Activated CD8-positive, alpha-beta memory T cell treated with anti-CD3 and anti-CD28 coated beads for 36 hours (primary cell): Measurements from ENCODE around the gene ENAH. TPM values are rescaled to one million over a fixed set of nuclear protein-coding genes. Genes with fewer than 3 reads are reported as not detected.
"Not testable (repeated sequence)": the region's sequence is repeated elsewhere in the genome, so short reads cannot be mapped to it uniquely, and the experiment has no call there.

Experiments
- CTCF ChIA-PET: fragments of 350-600 bp; sonication (Branson Sonifier 250); formaldehyde crosslinking; loops from one replicate; lab custom pipeline; 2021; ENCODE audit warnings: antibody characterized with exemption; lab: Charles Lee
- POLR2A ChIA-PET: fragments of 350-600 bp; sonication (Branson Sonifier 250); formaldehyde crosslinking; loops from one replicate; lab custom pipeline; 2021; ENCODE audit warnings: antibody characterized with exemption; lab: Charles Lee
- total RNA-seq, 2 experiments: library from RNA; stranded (reverse); gene quantifications; one replicate each; pipeline ENCODE4 v1.2.3, GENCODE V29; 2021

Gene ENAH
- total RNA-seq, 2 experiments from 2014 or later: 0.53 to 1.1 TPM

DNA sequence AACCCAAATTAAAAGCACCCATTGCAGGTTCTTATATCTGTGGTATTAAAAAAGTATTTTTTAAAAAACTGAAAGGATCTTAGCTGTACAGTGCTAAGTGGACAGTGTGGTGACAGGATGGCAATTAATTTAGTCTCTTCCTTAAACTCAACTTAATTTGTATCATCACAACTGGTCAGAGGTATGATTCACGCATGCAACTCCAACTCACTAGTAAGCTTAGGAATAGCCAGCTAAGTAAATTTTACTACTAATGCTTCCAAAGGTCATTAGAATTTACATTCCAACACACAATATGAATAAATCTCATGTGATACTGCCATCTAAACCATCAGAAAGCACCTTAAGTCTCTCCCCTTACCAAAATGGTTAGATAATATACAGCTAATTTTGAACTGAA lies 35.4 kb downstream of the ENAH start:
- CTCF ChIA-PET: no interaction called here
- POLR2A ChIA-PET: no interaction called here

DNA sequence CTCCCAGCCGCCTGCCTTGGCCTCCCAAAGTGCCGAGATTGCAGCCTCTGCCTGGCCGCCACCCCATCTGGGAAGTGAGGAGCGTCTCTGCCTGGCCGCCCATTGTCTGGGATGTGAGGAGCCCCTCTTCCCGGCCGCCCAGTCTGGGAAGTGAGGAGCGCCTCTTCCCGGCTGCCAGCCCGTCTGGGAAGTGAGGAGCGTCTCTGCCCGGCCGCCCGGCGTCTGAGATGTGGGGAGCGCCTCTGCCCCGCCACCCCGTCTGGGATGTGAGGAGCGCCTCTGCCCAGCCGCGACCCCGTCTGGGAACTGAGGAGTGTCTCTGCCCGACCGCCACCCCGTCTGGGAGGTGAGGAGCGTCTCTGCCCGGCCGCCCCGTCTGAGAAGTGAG lies 37.5 kb downstream of the ENAH start:
- CTCF ChIA-PET, POLR2A ChIA-PET: not testable (repeated sequence)

DNA sequence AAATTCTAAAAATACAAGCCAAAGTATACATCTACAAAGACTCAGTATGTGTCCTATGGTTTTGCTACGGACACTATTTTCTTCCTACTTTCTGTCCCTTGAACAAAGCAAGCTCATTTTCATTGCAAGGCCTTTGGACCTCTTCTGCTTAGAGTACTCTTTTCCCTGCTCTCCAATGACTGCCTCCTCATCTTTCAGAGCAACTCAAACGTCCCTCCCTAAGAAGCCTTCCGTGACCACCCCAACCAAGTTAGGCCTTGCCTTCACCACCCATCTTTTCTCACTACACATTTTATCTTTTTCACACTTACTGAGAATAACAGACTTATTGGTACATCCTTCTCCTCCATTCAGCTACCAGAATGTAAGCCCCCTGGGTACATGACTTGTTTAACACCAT lies 39.9 kb downstream of the ENAH start:
- ChIA-PET CTCF (no interaction called here), POLR2A (no interaction called here)

DNA sequence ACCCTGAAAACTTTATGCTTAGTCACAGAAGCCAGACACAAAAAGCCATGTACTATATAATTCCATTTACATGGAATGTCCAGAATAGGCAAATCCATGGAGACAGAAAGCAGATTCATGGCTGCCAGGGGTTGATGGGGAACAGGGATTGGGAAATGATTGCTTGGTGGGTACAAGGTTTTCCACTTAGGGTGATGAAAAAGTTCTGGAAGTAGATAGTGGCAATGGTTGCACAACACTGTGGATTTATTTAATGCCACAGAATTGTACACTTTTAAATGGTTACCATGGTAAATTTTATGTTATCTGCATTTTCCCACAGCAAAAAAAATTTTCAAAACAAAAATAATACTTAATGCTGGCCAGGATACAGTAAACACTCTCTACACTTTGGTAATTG lies 40.6 kb downstream of the ENAH start:
- CTCF ChIA-PET: no interaction called here
- POLR2A ChIA-PET: no interaction called here

DNA sequence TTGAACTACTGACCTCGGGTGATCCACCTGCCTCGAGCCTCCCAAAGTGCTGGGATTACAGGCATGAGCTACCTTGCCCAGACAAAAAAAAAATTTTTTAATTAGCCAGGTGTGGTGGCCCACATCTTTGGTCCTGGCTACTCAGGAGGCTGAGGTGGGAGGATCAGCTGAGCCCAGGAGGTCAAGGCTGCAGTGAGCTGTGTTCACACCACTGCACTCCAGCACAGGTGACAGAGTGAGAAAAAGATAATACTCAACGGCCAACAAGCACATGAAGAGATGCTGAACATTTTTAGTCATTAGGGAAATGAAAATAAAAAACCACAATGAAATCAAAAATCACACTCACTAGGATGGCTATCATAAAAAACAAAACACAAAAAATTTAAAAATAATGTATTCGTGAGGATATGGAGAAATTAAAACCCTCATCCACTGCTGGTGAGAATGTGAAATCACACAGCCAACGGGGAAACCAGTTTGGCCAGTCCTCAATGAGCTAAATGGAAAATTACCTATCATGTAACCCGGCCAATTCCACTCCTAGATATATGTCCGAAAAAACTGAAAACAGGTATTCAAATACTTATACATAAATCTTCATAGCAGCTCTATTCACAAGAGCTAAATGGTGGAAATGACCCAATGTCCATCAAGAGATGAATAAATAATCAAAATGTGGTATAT lies 41.2 kb downstream of the ENAH start:
- CTCF ChIA-PET: no interaction called here
- POLR2A ChIA-PET: no interaction called here

DNA sequence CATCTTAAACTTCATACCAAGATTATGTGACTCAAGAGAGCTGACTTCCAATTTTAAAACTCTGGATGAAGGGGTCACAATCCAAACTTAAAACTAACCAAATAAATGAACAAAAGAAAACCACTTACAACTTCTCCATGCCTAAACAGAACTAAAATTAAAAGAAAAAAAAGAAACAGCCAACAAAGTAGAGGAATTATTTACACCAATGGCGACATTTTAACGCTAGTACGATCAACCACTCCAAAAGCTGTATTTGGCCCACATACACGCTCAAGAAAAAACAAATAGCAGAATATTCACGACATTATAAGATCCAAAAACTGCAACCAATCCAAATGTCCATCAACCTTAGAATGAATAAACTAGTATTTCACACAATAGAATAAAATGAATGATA lies 42.4 kb downstream of the ENAH start:
- ChIA-PET CTCF (interaction anchor here (0.7 kb wide), 1 partner anchor 1513 kb away, joined by 3 read pairs; no protein-coding TSS in a partner anchor), POLR2A (no interaction called here)

DNA sequence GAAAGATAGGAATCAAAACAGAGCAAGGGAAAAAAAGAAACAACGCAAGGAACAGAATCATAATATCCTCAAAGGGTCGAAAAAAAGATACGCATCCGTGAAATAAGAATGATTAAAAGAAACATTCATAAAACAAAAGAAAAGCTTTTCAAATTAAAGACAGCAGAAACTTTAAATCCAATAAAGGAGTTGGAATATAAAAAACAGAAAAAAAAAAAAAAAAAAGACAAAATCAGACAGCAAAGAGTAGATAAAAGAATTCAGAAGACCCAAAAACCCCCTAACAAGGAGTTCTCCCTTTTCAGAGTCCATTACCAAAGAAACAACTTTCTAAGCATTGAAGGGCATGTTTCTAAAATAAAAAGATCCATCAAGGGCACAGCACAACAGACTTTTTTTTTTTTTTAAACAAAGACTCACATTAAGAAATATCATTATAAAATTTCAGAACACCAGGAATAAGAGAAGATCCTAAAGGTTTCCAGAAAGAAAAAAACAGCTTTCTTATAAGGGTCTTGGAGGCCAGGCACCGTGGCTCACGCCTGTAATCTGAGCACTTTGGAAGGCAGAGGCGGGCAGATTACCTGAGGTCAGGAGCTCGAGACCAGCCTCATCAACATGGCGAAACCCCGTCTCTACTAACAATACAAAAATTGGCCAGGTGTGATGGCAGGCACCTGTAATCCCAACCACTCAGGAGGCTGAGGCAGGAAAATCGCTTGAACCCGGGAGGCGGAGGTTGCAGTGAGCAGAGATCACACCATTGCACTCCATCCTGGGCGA lies 44.7 kb downstream of the ENAH start:
- ChIA-PET CTCF (interaction anchor here (0.6 to 1.0 kb wide), 4 partner anchors 8 to 26 kb away, joined by 3 to 6 read pairs (median 5); no protein-coding TSS in a partner anchor), POLR2A (no interaction called here)

DNA sequence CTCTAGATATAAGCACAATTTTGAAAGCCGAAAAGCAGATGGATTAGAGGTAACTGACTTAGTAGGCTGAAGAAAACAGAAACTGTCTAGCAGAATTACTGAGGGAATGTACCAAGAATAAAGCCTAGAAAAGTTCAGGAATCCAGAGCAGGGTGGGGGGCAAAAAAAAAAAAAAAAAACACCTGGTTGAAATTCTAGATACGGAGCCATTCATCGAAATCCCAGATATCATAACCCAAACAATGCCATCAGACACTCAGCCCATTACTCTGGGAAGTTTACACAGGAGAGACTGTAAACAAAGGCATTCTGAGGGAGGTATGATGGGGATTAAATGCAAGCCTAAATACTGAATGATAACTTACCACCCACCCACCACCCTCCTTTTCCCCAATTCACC lies 45.6 kb downstream of the ENAH start:
- ChIA-PET POLR2A (no interaction called here), CTCF (interaction anchor here (0.6 to 1.0 kb wide), 2 partner anchors 17 to 133 kb away, joined by 3 to 5 read pairs; no protein-coding TSS in a partner anchor)

DNA sequence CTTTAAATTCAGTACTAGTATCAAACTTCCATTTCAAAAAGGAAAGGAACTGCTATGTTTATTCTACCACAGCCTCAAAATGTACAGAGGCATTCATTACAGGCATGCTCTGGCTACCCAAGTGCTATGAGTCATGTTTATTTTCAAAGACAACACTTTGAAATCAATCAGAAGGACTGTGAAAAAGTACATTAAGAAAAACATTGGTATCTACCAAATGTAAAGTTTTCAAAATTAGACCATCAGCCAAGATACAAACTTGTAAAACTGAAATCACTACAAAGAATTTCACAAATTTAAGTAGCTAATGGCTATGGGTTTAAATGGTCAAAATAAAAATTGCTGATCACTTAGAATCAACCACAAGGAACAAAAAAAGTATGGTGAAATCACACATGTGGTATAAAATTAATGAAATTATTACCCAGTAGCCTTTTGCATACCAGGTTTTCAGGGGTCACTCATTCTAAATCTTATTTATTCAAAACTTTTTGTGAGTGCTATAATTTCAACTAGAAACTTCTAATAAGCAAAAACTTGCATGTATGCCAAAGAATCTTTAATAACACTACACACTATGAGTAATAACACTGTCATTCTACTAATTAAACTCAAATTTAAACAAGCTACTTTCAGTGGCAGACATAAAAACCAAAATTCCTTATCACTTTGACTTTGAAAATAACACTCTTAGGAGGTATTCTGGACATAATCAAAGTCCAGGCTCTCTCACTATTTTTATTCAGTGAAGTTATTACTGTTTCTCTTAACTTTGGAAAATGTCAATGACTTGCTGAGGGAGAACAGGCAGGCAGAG lies 49.2 kb downstream of the ENAH start:
- ChIA-PET POLR2A (no interaction called here), CTCF (interaction anchor here (0.6 kb wide), 1 partner anchor 34 kb away, joined by 3 read pairs; no protein-coding TSS in a partner anchor)

DNA sequence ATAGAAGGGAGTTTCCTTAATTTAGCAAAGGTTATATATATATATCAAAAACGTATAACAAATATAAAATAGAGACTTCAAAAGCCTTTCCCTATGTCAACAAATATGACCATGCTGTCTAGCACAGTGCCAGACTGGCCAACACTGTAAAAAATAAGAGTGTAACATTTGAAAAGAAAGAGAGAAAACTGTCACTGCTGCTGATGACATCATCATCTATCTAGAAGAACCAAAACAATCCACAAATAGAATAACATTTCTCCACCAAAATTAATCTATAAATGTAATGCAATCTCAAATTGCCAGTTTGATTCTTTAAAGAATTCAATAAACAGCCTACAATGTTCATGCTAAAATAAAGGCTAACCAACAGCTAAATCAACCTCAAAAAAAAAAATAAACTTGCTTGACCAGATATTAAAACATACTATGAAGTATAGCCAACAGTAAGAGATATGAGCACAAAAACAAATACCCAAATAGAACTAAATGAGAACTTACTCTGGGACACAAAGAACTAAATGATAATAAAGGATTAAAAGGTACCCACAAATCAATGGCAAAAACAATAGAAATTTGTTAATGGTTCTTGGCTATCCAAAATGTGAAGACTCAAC lies 50.2 kb downstream of the ENAH start:
- ChIA-PET POLR2A (no interaction called here), CTCF (no interaction called here)

DNA sequence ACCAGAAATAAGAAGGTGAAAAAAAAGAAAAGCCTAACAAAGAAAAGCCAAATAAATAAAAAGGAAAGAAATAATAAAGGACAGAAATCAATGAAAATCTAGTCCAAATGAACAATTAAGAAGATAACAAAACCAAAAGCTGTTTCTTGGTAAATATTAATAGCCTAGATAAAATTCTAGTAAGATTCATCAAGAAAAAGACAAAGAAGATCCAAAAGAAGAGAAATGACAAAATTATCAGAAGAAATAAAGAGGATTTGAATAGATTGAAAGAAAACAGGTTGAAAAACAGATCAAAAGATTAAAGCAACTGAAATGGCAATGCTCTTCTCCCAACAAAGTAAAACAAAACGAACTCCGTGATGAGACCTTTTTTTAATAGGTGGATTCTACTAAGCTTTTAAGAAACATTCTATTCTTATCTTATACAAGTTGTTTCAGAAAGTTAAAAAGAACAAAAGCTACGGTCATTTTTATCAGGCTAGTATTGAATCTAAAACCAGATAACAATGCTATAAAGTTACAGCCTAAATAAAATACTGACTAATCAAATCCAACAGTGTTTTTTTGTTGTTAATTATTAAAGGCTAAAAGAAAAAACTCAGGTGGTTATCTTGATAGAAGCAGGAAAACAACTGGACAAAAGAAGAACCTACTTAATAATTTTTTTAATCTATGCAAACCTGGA lies 50.9 kb downstream of the ENAH start:
- ChIA-PET POLR2A (no interaction called here), CTCF (no interaction called here)

DNA sequence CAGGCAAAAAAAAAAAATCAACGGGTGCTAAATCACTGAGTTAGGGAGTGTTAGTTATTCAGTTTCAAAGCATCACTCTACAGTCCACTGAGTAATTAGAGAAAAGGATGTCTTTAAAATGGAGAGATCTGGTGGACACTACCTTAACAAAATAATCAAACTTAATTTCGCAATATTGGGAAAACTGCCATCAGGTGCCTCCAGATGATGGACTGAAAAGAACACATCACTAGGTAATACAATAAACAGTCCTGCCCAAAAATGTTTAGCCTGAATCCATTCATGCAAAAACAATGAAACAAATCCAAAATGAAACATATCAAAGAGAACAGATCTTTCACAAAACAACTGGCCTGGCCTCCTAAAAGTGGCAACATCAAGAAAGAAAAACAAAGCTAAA lies 54.1 kb downstream of the ENAH start:
- POLR2A ChIA-PET: no interaction called here
- CTCF ChIA-PET: no interaction called here

DNA sequence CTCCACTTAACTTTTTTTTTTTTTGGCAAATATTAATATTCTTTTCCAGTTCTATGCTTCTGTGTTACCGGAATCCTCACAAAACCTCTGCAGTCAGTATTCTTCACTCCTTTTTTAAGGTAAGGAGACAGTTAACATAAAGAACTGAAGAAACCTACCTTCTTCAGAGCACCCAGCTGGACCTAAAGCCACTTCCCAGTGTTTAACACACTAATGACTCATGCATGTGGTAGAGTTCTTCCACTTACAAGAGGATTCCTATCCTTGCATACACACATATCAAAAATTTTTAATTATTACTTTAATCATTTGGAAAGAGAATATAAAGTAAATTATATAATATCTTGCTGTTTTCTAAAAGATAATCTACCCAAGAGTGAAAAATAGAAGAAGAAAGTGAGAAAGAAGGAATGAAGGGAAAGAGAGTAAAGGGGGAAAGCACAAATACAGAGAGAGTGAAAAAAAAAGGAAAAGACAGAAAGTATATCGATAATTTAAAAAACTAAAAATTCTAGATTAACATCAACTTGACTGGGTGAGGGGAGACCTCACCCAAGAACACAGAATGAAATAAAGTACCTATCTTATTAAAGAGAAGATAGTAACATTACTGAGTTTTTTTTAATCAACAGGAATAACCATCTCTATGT lies 54.9 kb downstream of the ENAH start:
- ChIA-PET POLR2A (no interaction called here), CTCF (interaction anchor here (0.7 kb wide), 1 partner anchor 321 kb away, joined by 3 read pairs; no protein-coding TSS in a partner anchor)

DNA sequence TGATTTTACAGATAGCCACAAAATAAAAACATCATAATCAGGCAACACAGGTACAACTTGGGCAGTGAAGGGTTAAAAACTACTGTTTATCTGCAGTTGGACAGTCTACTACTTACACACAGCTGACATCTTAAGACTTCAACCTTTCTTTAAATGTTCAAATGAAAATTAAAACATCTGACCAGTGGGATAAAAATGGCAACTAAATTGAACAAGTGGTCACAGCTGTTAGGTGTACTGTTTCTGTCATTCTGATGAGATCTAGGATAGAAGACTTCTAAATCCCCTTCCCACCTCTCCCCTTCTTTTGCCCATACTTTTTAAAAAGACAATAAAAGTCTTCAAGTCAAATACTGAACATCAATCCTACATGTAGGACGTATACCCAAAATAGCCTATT lies 56.2 kb downstream of the ENAH start:
- POLR2A ChIA-PET: interaction anchor here (0.7 kb wide), 1 partner anchor 328 kb away, joined by 8 read pairs; no protein-coding TSS in a partner anchor
- CTCF ChIA-PET: no interaction called here

DNA sequence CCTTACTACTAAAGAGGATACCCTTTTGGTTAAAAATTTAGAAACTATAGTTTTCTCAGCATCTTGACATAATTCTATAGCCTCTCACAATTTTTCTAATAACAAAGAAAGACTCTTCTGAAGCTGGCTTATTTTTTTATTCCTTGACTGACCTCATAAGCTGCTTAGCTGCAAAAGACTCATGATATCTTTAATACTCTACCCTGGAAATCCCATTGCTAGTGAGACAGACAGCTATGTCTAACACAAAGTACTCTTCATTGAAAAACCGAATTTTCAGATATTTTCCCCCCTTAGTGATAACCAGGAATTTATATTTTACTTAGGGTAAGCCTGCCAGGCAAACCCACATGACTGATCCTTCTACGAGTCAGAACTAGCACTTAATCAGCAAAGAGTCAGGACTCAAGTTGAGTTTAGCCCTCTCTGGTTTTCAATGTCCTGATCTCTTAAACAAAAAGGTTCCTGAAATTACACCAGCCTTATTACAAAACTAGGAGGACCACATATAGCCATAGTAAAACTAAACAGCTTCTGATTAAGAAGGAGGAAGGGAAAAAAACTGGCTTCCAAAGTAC lies 56.9 kb downstream of the ENAH start:
- ChIA-PET POLR2A (no interaction called here), CTCF (no interaction called here)

DNA sequence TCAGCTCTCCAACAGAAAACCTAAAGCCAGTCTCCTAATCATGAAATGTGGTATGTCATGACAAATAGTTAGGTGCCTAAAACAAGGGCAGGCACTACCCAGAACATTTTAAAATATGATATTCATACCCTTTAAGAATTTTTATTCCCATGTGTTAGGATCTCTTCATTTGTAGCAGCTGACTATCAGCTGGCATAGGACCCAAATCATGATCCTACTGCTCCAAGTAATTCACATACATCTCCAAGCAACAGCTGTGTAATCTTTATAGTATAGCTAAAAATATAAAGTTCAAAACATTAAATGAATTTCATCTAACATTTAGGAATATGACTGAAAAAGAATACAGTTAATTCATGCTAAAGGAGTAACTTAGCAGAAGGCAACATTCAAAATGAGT lies 57.5 kb downstream of the ENAH start:
- CTCF ChIA-PET: no interaction called here
- POLR2A ChIA-PET: no interaction called here

DNA sequence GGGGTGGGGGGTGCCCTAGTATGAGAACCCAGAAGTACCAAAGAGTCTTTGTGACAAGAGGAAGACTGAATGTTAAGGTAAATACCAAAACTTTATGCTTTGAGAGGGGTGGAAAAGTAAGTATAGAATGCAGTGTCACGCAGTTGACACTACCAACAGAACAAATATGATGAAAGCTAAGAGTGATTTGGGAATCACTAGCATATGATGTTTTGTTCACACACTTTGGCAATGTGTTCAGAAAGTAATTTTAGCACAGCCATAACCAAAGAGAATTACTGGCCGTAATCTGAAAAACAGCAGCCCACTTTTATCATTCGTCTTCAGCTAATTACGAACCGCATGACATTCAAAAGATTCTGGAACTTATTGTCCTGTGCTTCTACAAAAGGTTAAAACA lies 59.5 kb downstream of the ENAH start:
- ChIA-PET POLR2A (no interaction called here), CTCF (no interaction called here)

DNA sequence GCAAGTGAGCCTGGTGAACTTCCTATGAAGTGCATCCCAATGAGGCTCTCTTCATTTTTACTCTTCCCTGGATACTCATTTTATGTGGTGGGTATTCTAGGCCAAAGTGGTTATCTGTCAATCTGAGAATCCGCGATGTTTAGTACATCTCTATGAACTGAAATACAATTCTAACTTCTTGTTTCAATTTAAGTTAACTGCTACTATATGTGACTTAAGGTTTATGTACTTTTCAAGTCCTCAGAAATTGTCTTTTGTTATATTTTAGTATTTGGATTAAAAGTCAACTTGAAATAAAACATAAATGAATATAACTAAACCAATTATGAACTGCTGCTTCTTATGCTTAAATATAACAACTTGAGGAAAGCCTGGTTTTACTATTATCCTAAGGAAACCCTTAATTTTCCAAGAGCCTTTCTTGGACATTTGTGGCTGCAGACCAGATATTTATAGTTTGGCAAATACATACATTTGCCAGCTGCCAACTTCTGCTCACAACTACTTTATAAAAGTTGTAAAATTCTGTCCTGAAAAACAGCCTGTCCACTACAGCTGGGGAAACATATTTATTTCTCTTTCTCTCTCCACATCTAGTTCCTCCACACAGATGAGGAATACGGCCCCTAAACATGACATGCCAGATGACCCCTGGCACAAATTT lies 60.4 kb downstream of the ENAH start:
- CTCF ChIA-PET: no interaction called here
- POLR2A ChIA-PET: no interaction called here
